Measurements from ENCODE around the gene TNS1.

The TNS1 gene

GRCh38 chr2:217861334-217861877 is 141.4 kb downstream of the TNS1 start:
- DNase-seq = no peak

- no peak for DNase-seq
These were observed 142.9 kb downstream of the TNS1 start for GRCh38 chr2:217859926-217860325.

DNA sequence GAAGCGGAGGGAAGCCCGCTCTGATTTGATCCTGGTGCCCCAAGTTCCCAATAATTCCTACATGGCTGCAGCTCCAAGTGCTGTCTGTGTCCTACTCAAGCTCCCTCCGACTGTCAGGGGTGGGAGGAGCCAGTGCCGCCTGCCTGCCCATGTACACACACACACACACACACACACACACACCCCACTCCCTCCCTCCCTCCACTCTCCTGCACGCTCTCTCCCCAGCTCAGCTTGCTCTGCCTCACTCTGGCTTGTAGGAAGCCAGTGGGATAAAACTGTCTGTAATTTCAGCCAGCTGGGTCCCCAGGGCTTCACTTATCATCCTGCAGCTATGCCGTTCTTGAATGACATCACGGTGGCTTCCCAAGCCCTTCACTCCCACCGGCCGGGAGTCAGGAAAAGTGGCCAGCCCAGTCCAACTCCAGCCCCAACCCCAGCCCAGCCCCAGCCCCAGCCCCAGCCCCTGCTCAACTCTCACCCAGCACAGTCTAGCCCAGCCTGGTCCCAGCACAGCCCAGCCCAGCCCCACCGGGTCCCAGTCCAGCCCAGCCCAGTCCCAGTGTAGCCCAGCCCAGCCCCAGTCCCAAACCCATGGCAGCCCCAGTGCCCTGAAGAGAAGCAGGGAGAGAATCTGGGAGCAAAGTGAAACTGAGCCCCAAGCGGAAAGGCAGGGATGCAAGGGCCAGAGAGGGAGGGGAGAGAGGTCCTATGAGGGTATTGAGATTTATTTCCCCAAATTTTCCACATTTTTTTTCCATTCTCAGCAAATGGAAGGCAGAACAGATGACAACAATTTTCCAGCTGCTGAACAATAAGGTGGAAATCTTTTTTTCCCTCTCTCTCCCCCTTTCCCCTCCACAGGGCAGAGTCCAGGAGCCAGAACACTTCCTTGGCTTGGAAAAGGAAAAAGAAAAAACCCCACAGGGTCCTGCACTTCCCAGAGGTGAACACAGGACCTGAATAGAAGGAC is 144.0 kb downstream of the TNS1 start:
- no peak for DNase-seq

GRCh38 chr2:217857624-217858506 is 144.9 kb downstream of the TNS1 start:
- DNase-seq = no peak

DNA sequence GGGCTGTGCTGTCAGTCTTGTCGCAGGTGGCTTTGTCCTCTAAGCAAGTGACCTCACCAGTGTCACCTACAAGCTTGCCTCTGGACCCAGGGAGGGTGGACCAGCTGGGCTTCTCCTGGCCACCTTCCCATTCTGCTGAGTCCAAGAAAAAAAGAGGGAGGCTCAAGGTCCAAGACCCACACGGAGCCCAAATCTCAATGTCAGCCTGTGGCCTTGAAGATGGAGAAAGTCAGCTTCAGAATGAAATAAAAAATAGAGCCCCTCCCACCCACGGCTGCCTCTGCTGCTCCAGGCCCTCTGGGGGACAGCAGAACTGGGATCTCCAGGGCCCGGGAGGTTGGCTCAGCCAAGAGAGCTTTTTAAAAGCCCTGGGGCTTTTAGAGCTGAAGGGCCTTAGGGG is 145.9 kb downstream of the TNS1 start:
- DNase-seq = no peak

DNA sequence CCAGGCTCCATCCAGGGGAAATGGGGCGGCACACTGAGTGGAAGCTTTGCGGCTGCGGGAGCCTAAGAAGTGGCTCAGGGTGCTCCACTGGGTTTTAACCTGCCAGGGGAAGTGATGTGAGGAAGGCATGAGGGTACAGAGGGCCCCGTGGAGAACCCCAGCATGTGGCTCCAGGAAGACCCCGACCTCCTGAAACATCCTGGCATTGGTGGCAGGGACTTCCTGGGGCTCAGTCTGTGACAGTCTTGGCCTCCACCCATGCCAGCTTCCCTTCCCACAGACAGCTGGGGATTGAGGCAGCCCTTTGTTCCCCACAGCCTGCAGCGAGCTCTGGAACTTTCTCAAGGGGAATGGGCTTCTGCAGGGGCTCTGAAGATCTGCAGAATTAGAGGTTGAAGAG is 146.6 kb downstream of the TNS1 start:
- no peak for DNase-seq

GRCh38 chr2:217854684-217855420 is 147.9 kb downstream of the TNS1 start:
- DNase-seq = no peak

- DNase-seq = no peak
These were observed 148.8 kb downstream of the TNS1 start for GRCh38 chr2:217853961-217854360.

DNA sequence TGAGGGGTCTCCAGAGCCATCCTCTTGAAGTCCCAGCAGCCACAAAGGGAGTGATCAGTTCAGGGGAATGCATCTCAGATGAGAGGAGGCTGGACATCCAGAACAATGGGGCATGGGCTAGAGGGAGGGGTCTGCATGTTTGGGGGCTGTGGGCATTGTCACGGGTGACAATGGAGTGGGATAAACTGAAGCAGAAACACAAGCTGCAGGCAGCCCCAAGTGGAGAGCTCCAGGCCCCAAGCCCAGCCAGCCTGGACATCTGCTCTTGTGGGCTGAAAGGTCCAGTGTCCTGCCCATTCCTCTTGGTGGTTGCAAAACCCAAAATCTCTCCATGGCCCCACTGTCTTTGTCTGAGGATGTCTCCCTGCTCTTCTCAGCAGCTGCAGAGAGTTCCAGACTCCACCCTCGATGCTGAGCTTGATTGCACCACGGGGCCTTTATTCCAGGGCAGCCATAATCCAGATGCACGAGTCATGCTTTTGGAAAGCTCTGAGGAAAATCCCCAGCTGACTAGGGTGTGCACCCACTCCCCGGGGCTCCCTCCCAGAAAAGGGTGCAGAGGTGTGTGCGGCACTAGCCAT is 149.4 kb downstream of the TNS1 start:
- DNase-seq = no peak

GRCh38 chr2:217852555-217853211 is 150.1 kb downstream of the TNS1 start:
- DNase-seq = no peak

- DNase-seq = no peak
These were observed 151.4 kb downstream of the TNS1 start for GRCh38 chr2:217851191-217852020.

- DNase-seq = no peak
These were observed 153.4 kb downstream of the TNS1 start for GRCh38 chr2:217849154-217849975.

- no peak for DNase-seq
These were observed 154.3 kb downstream of the TNS1 start for GRCh38 chr2:217848351-217848957.

- DNase-seq = no peak
These were observed 155.0 kb downstream of the TNS1 start for GRCh38 chr2:217847552-217848350.

GRCh38 chr2:217847115-217847514 is 155.7 kb downstream of the TNS1 start:
- DNase-seq = no peak

DNA sequence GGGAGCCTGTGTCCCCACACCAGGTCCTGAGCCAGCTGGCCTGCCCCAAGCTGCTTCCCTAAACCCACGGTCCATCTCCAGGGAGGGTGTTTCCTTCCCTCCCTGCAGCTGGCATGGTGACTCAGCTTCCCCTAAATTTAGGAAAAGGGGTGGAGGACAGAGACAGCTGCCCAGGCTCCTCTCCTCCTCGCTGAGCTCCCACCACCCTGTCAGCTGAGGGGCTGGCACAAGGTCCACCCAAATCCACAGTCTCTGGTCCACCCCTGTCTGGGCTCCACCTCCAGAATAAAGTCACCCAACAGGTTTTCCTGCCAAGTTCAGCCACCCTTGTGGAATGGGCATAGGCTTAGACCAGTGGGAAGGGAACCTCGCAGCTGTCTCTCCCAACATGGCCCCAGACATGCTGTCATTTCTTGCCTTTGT is 156.5 kb downstream of the TNS1 start:
- no peak for DNase-seq

DNA sequence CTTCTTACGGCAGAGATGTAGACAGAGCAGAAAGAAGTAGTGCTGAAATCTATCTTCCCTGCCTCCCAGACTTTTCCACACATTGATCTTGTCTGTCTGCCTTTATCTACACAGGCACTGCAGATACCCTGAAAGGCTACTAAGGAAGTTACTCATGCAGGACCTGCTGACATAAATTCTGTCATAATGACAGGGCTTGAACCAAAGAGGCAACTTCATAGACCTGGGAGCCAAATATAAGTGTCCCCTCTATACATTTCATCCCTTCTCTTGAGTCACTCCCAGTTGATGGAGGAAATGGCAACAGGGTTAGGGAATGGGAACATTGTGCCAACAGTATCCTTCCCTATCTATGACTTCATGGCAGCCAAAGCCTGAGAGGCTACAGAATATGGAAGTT is 157.5 kb downstream of the TNS1 start:
- no peak for DNase-seq

DNA sequence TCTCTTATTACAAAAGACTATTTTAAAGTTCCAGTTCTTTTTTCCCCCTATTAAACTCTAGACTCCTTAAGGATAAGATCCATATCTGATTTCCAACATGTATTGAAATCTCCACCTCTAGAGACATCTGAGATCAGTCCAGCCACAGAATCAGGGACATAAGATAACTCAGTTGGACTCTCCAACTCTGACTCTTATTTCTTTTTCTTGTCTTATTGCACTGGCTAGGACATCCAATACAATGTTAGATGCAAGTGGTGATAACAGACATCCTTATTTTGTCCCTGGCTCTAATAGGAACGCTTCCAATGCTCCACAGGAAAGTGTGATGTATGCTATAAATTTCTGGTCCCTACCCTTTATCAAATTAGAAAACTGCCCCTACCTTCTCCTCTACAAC is 158.1 kb downstream of the TNS1 start:
- DNase-seq = no peak

GRCh38 chr2:217843324-217843723 is 159.5 kb downstream of the TNS1 start:
- no peak for DNase-seq
